ENCODE results near the gene ZC2HC1C. TPM values are rescaled to one million over a fixed set of nuclear protein-coding genes. Genes with fewer than 3 reads are reported as not detected.

The ZC2HC1C gene
- total RNA-seq, 2 donors from 2014 or later = 2.3 to 2.7 TPM

DNA sequence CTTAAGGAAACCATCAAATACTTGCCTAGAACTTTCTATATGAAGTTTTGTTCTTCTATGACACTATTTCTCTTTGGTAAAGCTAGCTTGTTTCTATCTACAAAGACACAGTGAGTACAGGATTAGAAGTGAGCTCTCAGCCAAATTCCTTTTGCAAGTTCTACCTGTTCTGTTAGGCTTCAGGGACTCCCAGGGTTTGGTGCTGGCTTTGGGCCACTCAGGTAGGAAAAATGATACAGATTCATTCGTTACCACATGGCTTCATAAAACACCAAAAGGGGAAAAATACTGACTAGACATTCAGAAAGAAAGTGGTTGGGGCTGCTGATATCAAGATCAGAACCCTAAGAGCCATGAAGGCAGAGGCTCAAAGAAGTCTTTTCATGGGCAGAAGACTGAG, 13.8 kb downstream of the ZC2HC1C start:
- Histone ChIP-seq H3K9me3 (ENCODE audit: control insufficient read depth, low read length) (no peaks in the 10 kb centered on the region), H3K4me1 (ENCODE audit: control insufficient read depth, insufficient read depth, low read length) (peaks cover 2% of the 10 kb centered on the region), H3K9ac (ENCODE audit: extremely low read depth, low read length, poor library complexity, severe bottlenecking) (no peak overlapping the region), H3K4me3 (ENCODE audit: low read length) (no peak overlapping the region), H3K27ac (ENCODE audit: low read depth, low read length) (no peak overlapping the region), H3K36me3 (ENCODE audit: control insufficient read depth, insufficient read depth, low read length) (peaks cover 48% of the 10 kb centered on the region), H3K27me3 (ENCODE audit: control insufficient read depth, insufficient read depth, low read length, poor library complexity, severe bottlenecking) (no peaks in the 10 kb centered on the region)
- no peak for DNase-seq
- Mint-ChIP-seq H3K4me1 (no peaks in the 10 kb centered on the region), H3K27ac (no peak overlapping the region), H3K27me3 (ENCODE audit: insufficient read depth) (no peaks in the 10 kb centered on the region), H3K9me3 (no peaks in the 10 kb centered on the region), H3K36me3 (ENCODE audit: low read depth) (peaks cover 48% of the 10 kb centered on the region), H3K4me3 (no peak overlapping the region)
- TF ChIP-seq, protein P1, sequence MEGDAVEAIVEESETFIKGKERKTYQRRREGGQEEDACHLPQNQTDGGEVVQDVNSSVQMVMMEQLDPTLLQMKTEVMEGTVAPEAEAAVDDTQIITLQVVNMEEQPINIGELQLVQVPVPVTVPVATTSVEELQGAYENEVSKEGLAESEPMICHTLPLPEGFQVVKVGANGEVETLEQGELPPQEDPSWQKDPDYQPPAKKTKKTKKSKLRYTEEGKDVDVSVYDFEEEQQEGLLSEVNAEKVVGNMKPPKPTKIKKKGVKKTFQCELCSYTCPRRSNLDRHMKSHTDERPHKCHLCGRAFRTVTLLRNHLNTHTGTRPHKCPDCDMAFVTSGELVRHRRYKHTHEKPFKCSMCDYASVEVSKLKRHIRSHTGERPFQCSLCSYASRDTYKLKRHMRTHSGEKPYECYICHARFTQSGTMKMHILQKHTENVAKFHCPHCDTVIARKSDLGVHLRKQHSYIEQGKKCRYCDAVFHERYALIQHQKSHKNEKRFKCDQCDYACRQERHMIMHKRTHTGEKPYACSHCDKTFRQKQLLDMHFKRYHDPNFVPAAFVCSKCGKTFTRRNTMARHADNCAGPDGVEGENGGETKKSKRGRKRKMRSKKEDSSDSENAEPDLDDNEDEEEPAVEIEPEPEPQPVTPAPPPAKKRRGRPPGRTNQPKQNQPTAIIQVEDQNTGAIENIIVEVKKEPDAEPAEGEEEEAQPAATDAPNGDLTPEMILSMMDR (conservative IDR thresholded peaks at IDR 0.05) = no peak
- 100% methylated on average over 1 of the region's 1 CpG for WGBS, 2 experiments (ENCODE audit: insufficient coverage in 1 of 2, insufficient read length in 1 of 2)

DNA sequence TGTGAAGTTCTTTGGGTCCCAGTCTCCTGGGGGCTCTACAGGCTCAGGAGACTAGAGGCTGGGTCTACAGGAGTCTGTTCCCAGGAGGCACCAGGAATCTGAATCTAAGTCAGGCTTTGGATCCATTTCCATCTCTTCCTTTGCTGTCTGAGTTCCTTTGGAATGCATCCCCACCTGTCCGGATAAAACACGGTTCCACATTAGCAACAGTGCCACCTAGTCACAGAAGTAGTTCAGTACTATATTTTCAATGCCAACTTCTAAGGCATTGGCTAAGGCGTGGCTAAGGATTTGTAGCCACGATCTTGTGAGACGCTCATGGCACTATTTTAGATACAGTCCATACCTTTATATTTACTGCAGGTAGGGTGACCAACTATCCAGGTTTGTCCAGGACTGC, 15.1 kb downstream of the ZC2HC1C start:
- peaks cover 49% of the 10 kb centered on the region for H3K36me3 ChIP-seq (ENCODE audit: control insufficient read depth, insufficient read depth, low read length)

DNA sequence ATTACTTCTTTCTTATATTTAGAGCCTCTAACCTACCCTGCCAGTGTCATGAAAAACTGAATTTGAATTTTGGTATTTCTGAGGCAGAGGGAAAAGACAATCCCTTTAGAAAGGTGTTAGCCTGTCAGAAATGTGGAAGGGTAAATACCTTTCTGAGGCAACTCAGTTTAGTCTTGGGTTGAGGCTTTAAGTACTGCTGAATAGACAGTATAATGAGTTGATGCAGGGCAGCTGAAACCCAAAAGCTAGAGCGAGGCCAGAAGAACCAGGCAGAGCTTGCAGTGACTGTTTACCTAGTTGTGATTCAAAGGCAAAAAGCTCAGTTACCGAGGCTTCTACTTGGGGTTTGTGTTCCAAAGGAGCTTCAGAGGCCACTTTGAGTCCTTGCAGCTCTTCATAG, 18.7 kb downstream of the ZC2HC1C start:
- 93 to 95% methylated on average over 2 of the region's 2 CpGs for WGBS, 2 experiments (ENCODE audit: insufficient coverage in 1 of 2, insufficient read length in 1 of 2)
- TF ChIP-seq, protein P1 (conservative IDR thresholded peaks at IDR 0.05) = no peak
- H3K27ac ChIP-seq (ENCODE audit: low read depth, low read length) = no peak overlapping the region
- no peaks in the 10 kb centered on the region for H3K27me3 ChIP-seq (ENCODE audit: control insufficient read depth, insufficient read depth, low read length, poor library complexity, severe bottlenecking)
- no peak overlapping the region for H3K4me3 ChIP-seq (ENCODE audit: low read length)
- Mint-ChIP-seq H3K4me1 (peaks cover 8% of the 10 kb centered on the region), H3K9me3 (no peaks in the 10 kb centered on the region), H3K4me3 (no peak overlapping the region), H3K27ac (no peak overlapping the region), H3K27me3 (ENCODE audit: insufficient read depth) (no peaks in the 10 kb centered on the region), H3K36me3 (ENCODE audit: low read depth) (peaks cover 61% of the 10 kb centered on the region)
- H3K4me1 ChIP-seq (ENCODE audit: control insufficient read depth, insufficient read depth, low read length) = peaks cover 4% of the 10 kb centered on the region
- H3K9ac ChIP-seq (ENCODE audit: extremely low read depth, low read length, poor library complexity, severe bottlenecking) = no peak overlapping the region
- no peaks in the 10 kb centered on the region for H3K9me3 ChIP-seq (ENCODE audit: control insufficient read depth, low read length)
- no peak for DNase-seq
- peaks cover 60% of the 10 kb centered on the region for H3K36me3 ChIP-seq (ENCODE audit: control insufficient read depth, insufficient read depth, low read length)

More for the DNA sequence above, 15.1 kb downstream of the ZC2HC1C start:
- no peaks in the 10 kb centered on the region for H3K27me3 Mint-ChIP-seq (ENCODE audit: insufficient read depth)
- no peak overlapping the region for H3K4me3 Mint-ChIP-seq
- Histone ChIP-seq H3K9ac (ENCODE audit: extremely low read depth, low read length, poor library complexity, severe bottlenecking) (no peak overlapping the region), H3K9me3 (ENCODE audit: control insufficient read depth, low read length) (no peaks in the 10 kb centered on the region), H3K27me3 (ENCODE audit: control insufficient read depth, insufficient read depth, low read length, poor library complexity, severe bottlenecking) (no peaks in the 10 kb centered on the region), H3K4me3 (ENCODE audit: low read length) (no peak overlapping the region), H3K27ac (ENCODE audit: low read depth, low read length) (no peak overlapping the region), H3K4me1 (ENCODE audit: control insufficient read depth, insufficient read depth, low read length) (no peaks in the 10 kb centered on the region)
- no peak for DNase-seq
- no peak overlapping the region for H3K27ac Mint-ChIP-seq
- 85 to 90% methylated on average over 5 of the region's 5 CpGs for WGBS, 2 experiments (ENCODE audit: insufficient coverage in 1 of 2, insufficient read length in 1 of 2)
- no peaks in the 10 kb centered on the region for H3K9me3 Mint-ChIP-seq
- peaks cover 52% of the 10 kb centered on the region for H3K36me3 Mint-ChIP-seq (ENCODE audit: low read depth)
- H3K4me1 Mint-ChIP-seq = no peaks in the 10 kb centered on the region
- TF ChIP-seq, protein P1 (conservative IDR thresholded peaks at IDR 0.05) = no peak

Measured in endodermal cell (in vitro differentiated cells).